SK-N-SH (cell line): ENCODE measurements around the gene PIP5K1C. TPM values are rescaled to one million over a fixed set of nuclear protein-coding genes. Genes with fewer than 3 reads are reported as not detected.
"Not testable (repeated sequence)": the region's sequence is repeated elsewhere in the genome, so short reads cannot be mapped to it uniquely, and the experiment has no call there.

Source experiments
- CTCF ChIA-PET: fragments of 300-600, 350-600 bp; formaldehyde crosslinking; extraction: SDS; loops from one replicate; lab custom pipeline; 2021; lab: Yijun Ruan, JAX
- POLR2A ChIA-PET: fragments of 350-600 bp; sonication (Branson Sonifier 250); formaldehyde crosslinking; extraction: SDS; loops from one replicate; lab custom pipeline; 2020; ENCODE audit warnings: antibody characterized with exemption, inconsistent platforms; lab: Yijun Ruan, JAX
- DNase-seq: peaks from one replicate; pipeline ENCODE4 v3.0.0; 2012
- H2AFZ ChIP-seq: fragments of 200-600 bp; sonication (generic); 2 replicates; pipeline ENCODE4 v1.8.1; 2016; ENCODE audit warnings: antibody characterized with exemption, mild to moderate bottlenecking, low read depth
- H3F3A ChIP-seq: fragments of 200-600 bp; sonication (generic); replicated peaks from 2 replicates; pipeline ENCODE3; 2016; ENCODE audit warnings: antibody characterized with exemption, mild to moderate bottlenecking; ENCODE audit not compliant: insufficient read depth
- H3K27ac ChIP-seq, 2 experiments: fragments of 200-500 bp in 1 of 2; fragments of 200-600 bp in 1 of 2; sonication (Bioruptor generic) in 1 of 2; sonication (generic), shearing (Covaris generic) in 1 of 2; 2 replicates each; pipeline versions ENCODE4 v1.5.1 to v1.6.1; 2014 to 2016; ENCODE audit warnings: low read depth in 2 of 2, inconsistent platforms in 1 of 2, low read length in 1 of 2, mild to moderate bottlenecking in 1 of 2, mixed read lengths in 1 of 2
- H3K27me3 ChIP-seq: fragments of 200-600 bp; sonication (generic), shearing (Covaris generic); 2 replicates; pipeline ENCODE4 v1.6.1; 2016; ENCODE audit warnings: mixed run types; ENCODE audit not compliant: insufficient read depth
- H3K36me3 ChIP-seq, 2 experiments: fragments of 200-500 bp in 1 of 2; fragments of 200-600 bp in 1 of 2; sonication (Bioruptor generic) in 1 of 2; sonication (generic) in 1 of 2; replicated peaks in 1 of 2; 2 replicates each; pipeline versions ENCODE3 to v1.5.1; 2014 to 2016; ENCODE audit warnings: low read length in 1 of 2, mild to moderate bottlenecking in 1 of 2; ENCODE audit not compliant: insufficient read depth in 2 of 2, control insufficient read depth in 1 of 2
- H3K4me1 ChIP-seq, 2 experiments: fragments of 200-500 bp in 1 of 2; fragments of 200-600 bp in 1 of 2; sonication (Bioruptor generic) in 1 of 2; sonication (generic), shearing (Covaris generic) in 1 of 2; 2 replicates each; pipeline versions ENCODE4 v1.5.1 to v1.6.1; 2014 to 2016; ENCODE audit warnings: low read depth in 1 of 2, low read length in 1 of 2, mixed run types in 1 of 2; ENCODE audit not compliant: insufficient read depth in 2 of 2, control insufficient read depth in 1 of 2
- H3K4me2 ChIP-seq: fragments of 200-600 bp; sonication (generic), shearing (Covaris generic); 2 replicates; pipeline ENCODE4 v1.6.1; 2017; ENCODE audit warnings: mixed run types
- H3K4me3 ChIP-seq, 2 experiments: fragments of 200-500 bp in 1 of 2; fragments of 200-600 bp in 1 of 2; sonication (Bioruptor generic) in 1 of 2; sonication (generic), shearing (Covaris generic) in 1 of 2; 2 replicates each; pipeline versions ENCODE4 v1.5.1 to v1.8.1; 2014 to 2016; ENCODE audit warnings: low read depth in 2 of 2, inconsistent platforms in 1 of 2, low read length in 1 of 2, mild to moderate bottlenecking in 1 of 2, mixed read lengths in 1 of 2, moderate library complexity in 1 of 2
- H3K79me2 ChIP-seq: fragments of 200-600 bp; sonication (generic); 2 replicates; pipeline ENCODE4 v1.8.1; 2017; ENCODE audit warnings: mild to moderate bottlenecking; ENCODE audit not compliant: insufficient read depth
- H3K9ac ChIP-seq: fragments of 200-600 bp; sonication (generic); 2 replicates; pipeline ENCODE4 v1.6.1; 2017; ENCODE audit warnings: mixed run types
- H3K9me2 ChIP-seq: fragments of 200-600 bp; sonication (generic); 2 replicates; pipeline ENCODE4 v1.6.1; 2017; ENCODE audit warnings: mixed run types
- H3K9me3 ChIP-seq: fragments of 200-600 bp; sonication (generic); 2 replicates; pipeline ENCODE4 v1.6.1; 2017; ENCODE audit warnings: mixed run types, mild to moderate bottlenecking, moderate library complexity
- H4K20me1 ChIP-seq: fragments of 200-600 bp; sonication (generic); 2 replicates; pipeline ENCODE4 v1.6.1; 2017; ENCODE audit warnings: mild to moderate bottlenecking, mixed run types; ENCODE audit not compliant: insufficient read depth
- CHD2 ChIP-seq: fragments of 150-350 bp; IDR thresholded peaks from 2 replicates; pipeline ENCODE4 v1.6.1; 2018; ENCODE audit warnings: low read length; ENCODE audit not compliant: partially characterized antibody
- ELF1 ChIP-seq: IDR thresholded peaks from 2 replicates; pipeline ENCODE4 v1.4.0; 2012
- EZH2phosphoT487 ChIP-seq: fragments of 200-600 bp; sonication (generic); IDR thresholded peaks from 2 replicates; pipeline ENCODE4 v1.6.1; 2017; ENCODE audit warnings: low read depth, mixed run types, mild to moderate bottlenecking, antibody characterized with exemption, moderate library complexity, borderline replicate concordance
- FOSL2 ChIP-seq: IDR thresholded peaks from 2 replicates; pipeline ENCODE4 v1.4.0; 2012; ENCODE audit warnings: low read depth, mild to moderate bottlenecking, moderate library complexity, borderline replicate concordance
- FOXJ3 ChIP-seq: sonication (generic); formaldehyde crosslinking; IDR thresholded peaks from 2 replicates; pipeline ENCODE4 v1.5.1; 2020; ENCODE audit warnings: mild to moderate bottlenecking, missing genetic modification reagents
- GABPA ChIP-seq: IDR thresholded peaks from 2 replicates; pipeline ENCODE4 v1.4.0; 2012; ENCODE audit warnings: low read depth, mild to moderate bottlenecking
- GATA2 ChIP-seq: sonication (generic); formaldehyde crosslinking; IDR thresholded peaks from 2 replicates; pipeline ENCODE4 v1.5.0; 2020; ENCODE audit warnings: mild to moderate bottlenecking, missing genetic modification reagents
- NRF1 ChIP-seq: IDR thresholded peaks from 2 replicates; pipeline ENCODE4 v1.6.1; 2012; ENCODE audit warnings: low read depth, mild to moderate bottlenecking, low read length
- POLR2AphosphoS5 ChIP-seq: IDR thresholded peaks from 2 replicates; pipeline ENCODE4 v1.6.1; 2012; ENCODE audit warnings: low read depth, low read length
- TCF12 ChIP-seq: IDR thresholded peaks from 2 replicates; pipeline ENCODE4 v1.4.0; 2012
- TEAD4 ChIP-seq: IDR thresholded peaks from 2 replicates; pipeline ENCODE4 v1.4.0; 2012; ENCODE audit warnings: mild to moderate bottlenecking, borderline replicate concordance; ENCODE audit not compliant: insufficient read depth
- WGBS: methylation state at CpG from one replicate; pipeline ENCODE4 v1.1.6; 2017; ENCODE audit warnings: low lambda C conversion rate; 5-methylcytosine and 5-hydroxymethylcytosine counted together
- polyA plus RNA-seq, 3 experiments: library from polyadenylated mRNA; depleted of rRNA; stranded (reverse); fragments of >200 nt; gene quantifications; 2 replicates each; pipeline ENCODE4 v1.2.3, GENCODE V29; 2012
- TF ChIP-seq, protein P1 (sequence below): IDR thresholded peaks from 2 replicates; pipeline ENCODE4 v1.4.0; 2012; ENCODE audit warnings: low read depth, borderline replicate concordance
- TF ChIP-seq, protein P2 (sequence below): IDR thresholded peaks from 2 replicates; pipeline ENCODE4 v1.4.0; 2012; ENCODE audit warnings: low read depth, borderline replicate concordance
- TF ChIP-seq, protein P3 (sequence below): IDR thresholded peaks from 2 replicates; pipeline ENCODE4 v1.6.1; 2012; ENCODE audit warnings: mild to moderate bottlenecking, low read depth, low read length, moderate library complexity
- TF ChIP-seq, protein P4 (sequence below): IDR thresholded peaks from 2 replicates; pipeline ENCODE4 v1.4.0; 2012; ENCODE audit warnings: low read depth

The PIP5K1C gene
- polyA plus RNA-seq, 1 of the 3 experiments (the other 2 are of a cell fraction) = 12.3 TPM

DNA sequence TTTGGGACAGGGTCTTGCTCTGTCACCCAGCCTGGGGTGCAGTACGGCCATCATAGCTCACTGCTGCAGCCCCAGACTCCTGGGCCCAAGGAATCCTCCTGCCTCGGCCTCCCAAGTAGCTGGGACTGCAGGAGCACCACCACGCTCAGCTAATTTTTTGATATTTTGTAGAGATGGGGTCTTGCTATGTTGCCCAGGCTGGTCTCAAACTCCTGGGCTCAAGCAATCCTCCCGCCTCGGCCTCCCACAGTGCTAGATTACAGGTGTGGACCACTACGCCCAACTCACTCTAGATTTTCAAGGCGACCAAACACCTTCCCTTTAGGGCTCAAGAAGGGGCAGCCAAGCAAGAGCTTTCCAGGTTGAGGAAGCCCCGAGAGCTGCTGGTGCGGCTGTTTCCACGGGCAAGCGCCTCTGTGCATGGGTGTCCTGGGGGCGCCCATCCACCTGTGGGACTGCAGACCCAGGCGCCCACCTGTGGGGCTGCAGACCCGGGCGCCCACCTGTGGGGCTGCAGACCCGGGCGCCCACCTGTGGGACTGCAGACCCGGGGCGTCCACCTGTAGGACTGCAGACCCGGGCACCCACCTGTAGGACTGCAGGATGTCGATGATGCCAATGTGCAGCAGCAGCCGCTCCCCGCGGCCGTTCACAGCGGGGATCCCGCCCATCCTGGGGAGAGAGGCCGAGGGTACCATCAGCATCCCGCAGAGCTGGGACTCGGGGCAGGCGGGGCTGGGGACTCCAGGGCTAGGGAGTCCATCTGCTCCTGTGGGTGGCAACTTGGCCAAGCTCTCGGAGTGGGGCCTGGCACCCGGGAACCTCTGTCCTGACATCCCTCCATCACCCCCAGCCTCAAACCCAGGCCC is 52.0 kb downstream of the PIP5K1C start:
- Histone ChIP-seq H3K27me3 (no peaks in the 10 kb centered on the region), H3K9me2 (no peaks in the 10 kb centered on the region), H3K9me3 (no peaks in the 10 kb centered on the region), H3K9ac (no peak overlapping the region), H3K27ac (no peak overlapping the region), H3K4me2 (no peak overlapping the region), H3K4me3 (no peak overlapping the region), H3K4me1 (no peaks in the 10 kb centered on the region)
- no peak for DNase-seq
- WGBS = 100% methylated on average over 5 of the region's 33 CpGs
- CTCF ChIA-PET = interaction anchor here (0.9 to 2.3 kb wide), 2 partner anchors 18 to 51 kb away, joined by 3 to 9 read pairs; no protein-coding TSS in a partner anchor
- TF ChIP-seq TCF12 (no peak), ELF1 (no peak), FOSL2 (no peak), TEAD4 (no peak), EZH2phosphoT487 (no peak), NRF1 (no peak), CHD2 (no peak), GATA2 (CRISPR knock-in tag) (no peak), POLR2AphosphoS5 (no peak), GABPA (no peak), FOXJ3 (CRISPR knock-in tag) (no peak)
- TF ChIP-seq, protein P1, sequence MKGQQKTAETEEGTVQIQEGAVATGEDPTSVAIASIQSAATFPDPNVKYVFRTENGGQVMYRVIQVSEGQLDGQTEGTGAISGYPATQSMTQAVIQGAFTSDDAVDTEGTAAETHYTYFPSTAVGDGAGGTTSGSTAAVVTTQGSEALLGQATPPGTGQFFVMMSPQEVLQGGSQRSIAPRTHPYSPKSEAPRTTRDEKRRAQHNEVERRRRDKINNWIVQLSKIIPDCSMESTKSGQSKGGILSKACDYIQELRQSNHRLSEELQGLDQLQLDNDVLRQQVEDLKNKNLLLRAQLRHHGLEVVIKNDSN = no peak
- TF ChIP-seq, protein P2, sequence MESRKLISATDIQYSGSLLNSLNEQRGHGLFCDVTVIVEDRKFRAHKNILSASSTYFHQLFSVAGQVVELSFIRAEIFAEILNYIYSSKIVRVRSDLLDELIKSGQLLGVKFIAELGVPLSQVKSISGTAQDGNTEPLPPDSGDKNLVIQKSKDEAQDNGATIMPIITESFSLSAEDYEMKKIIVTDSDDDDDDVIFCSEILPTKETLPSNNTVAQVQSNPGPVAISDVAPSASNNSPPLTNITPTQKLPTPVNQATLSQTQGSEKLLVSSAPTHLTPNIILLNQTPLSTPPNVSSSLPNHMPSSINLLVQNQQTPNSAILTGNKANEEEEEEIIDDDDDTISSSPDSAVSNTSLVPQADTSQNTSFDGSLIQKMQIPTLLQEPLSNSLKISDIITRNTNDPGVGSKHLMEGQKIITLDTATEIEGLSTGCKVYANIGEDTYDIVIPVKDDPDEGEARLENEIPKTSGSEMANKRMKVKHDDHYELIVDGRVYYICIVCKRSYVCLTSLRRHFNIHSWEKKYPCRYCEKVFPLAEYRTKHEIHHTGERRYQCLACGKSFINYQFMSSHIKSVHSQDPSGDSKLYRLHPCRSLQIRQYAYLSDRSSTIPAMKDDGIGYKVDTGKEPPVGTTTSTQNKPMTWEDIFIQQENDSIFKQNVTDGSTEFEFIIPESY = no peak
- TF ChIP-seq, protein P3, sequence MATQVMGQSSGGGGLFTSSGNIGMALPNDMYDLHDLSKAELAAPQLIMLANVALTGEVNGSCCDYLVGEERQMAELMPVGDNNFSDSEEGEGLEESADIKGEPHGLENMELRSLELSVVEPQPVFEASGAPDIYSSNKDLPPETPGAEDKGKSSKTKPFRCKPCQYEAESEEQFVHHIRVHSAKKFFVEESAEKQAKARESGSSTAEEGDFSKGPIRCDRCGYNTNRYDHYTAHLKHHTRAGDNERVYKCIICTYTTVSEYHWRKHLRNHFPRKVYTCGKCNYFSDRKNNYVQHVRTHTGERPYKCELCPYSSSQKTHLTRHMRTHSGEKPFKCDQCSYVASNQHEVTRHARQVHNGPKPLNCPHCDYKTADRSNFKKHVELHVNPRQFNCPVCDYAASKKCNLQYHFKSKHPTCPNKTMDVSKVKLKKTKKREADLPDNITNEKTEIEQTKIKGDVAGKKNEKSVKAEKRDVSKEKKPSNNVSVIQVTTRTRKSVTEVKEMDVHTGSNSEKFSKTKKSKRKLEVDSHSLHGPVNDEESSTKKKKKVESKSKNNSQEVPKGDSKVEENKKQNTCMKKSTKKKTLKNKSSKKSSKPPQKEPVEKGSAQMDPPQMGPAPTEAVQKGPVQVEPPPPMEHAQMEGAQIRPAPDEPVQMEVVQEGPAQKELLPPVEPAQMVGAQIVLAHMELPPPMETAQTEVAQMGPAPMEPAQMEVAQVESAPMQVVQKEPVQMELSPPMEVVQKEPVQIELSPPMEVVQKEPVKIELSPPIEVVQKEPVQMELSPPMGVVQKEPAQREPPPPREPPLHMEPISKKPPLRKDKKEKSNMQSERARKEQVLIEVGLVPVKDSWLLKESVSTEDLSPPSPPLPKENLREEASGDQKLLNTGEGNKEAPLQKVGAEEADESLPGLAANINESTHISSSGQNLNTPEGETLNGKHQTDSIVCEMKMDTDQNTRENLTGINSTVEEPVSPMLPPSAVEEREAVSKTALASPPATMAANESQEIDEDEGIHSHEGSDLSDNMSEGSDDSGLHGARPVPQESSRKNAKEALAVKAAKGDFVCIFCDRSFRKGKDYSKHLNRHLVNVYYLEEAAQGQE = no peak
- TF ChIP-seq, protein P4, sequence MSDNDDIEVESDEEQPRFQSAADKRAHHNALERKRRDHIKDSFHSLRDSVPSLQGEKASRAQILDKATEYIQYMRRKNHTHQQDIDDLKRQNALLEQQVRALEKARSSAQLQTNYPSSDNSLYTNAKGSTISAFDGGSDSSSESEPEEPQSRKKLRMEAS = no peak
- TF ChIP-seq, all 33 proteins: peak for 0
- POLR2A ChIA-PET = no interaction called here
- Histone ChIP-seq H3K79me2 (no peaks in the 10 kb centered on the region), H4K20me1 (no peaks in the 10 kb centered on the region), H2AFZ (no peak overlapping the region), H3K36me3 (peaks cover 6 to 18% of the 10 kb centered on the region in 2 experiments), H3F3A (no peaks in the 10 kb centered on the region)

DNA sequence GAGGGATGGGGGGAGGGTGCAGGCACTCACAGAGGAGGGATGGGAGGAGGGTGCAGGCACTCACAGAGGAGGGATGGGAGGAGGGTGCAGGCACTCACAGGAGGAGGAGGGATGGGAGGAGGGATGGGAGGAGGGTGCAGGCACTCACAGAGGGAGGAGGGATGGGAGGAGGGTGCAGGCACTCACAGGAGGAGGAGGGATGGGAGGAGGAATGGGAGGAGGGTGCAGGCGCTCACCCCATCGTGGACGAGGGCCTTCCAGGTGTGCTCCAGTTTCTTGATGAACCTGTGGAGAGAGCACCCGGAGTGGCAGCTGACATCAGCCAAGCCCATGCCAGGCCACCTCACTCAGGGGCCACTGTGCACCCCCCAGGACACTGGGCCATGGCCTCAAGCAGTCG is 53.2 kb downstream of the PIP5K1C start:
- H3K27ac ChIP-seq, H4K20me1 ChIP-seq, POLR2A ChIA-PET: not testable (repeated sequence)

More for the DNA sequence above, 53.2 kb downstream of the PIP5K1C start:
- H3K36me3 ChIP-seq, H3F3A ChIP-seq, H3K79me2 ChIP-seq, H2AFZ ChIP-seq, DNase-seq, H3K9me3 ChIP-seq, H3K9me2 ChIP-seq, H3K4me1 ChIP-seq, H3K4me2 ChIP-seq, H3K27me3 ChIP-seq, H3K9ac ChIP-seq, H3K4me3 ChIP-seq: not testable (repeated sequence)
- 100% methylated on average over 2 of the region's 5 CpGs for WGBS
- CTCF ChIA-PET = interaction anchor here (2.3 kb wide), 1 partner anchor 19 kb away, joined by 9 read pairs; no protein-coding TSS in a partner anchor
